ENCODE data around the gene ABHD14A. TPM values are rescaled to one million over a fixed set of nuclear protein-coding genes. Genes with fewer than 3 reads are reported as not detected.
"Not testable (repeated sequence)": the region's sequence is repeated elsewhere in the genome, so short reads cannot be mapped to it uniquely, and the experiment has no call there.

The ABHD14A gene
- 10 to 100 TPM in 2 of 4 donors, 1 to 10 TPM in 2; 4.6 to 17.6 (median 10.4) TPM for polyA plus RNA-seq
- long read RNA-seq, donor 1: 0 reads
- long read RNA-seq, donor 2, partial matches to known transcripts: 0 of 4 reads
- long read RNA-seq, donor 2, other reads (novel, unspliced or antisense): 0 of 4 reads
- long read RNA-seq, donor 3, partial matches to known transcripts: 0 of 3 reads
- long read RNA-seq, donor 3, other reads (novel, unspliced or antisense): 0 of 3 reads
- long read RNA-seq, donor 4: 0 reads
- long read RNA-seq, donor 5, partial matches to known transcripts: 0 of 2 reads
- long read RNA-seq, donor 5, other reads (novel, unspliced or antisense): 0 of 2 reads
- long read RNA-seq, donor 6, transcript ABHD14A-201 (5 exons, 1,062 nt): major isoform, 5 of 144 reads
- long read RNA-seq, donor 6, partial matches to known transcripts: 101 of 144 reads
- long read RNA-seq, donor 6, other reads (novel, unspliced or antisense): 38 of 144 reads
- long read RNA-seq, donor 7: 0 reads
- long read RNA-seq, donor 8, partial matches to known transcripts: 0 of 2 reads
- long read RNA-seq, donor 8, other reads (novel, unspliced or antisense): 0 of 2 reads
- long read RNA-seq, donor 9, partial matches to known transcripts: 0 of 4 reads
- long read RNA-seq, donor 9, other reads (novel, unspliced or antisense): 0 of 4 reads
- long read RNA-seq, donor 10, transcript ABHD14A-201 (5 exons, 1,062 nt): major isoform, 13 of 161 reads
- long read RNA-seq, donor 10, partial matches to known transcripts: 104 of 161 reads
- long read RNA-seq, donor 10, other reads (novel, unspliced or antisense): 44 of 161 reads

GRCh38 chr3:51974963-51975851, at the start of gene ABHD14A:
ABHD14A (plus strand) TSS chr3:51975064; CDS start chr3:51975136, 72 bp downstream.
- DNase-seq (peak; percentile 90 to 95), FAIRE-seq (no peak)
- Histone ChIP-seq H3K27ac (ENCODE audit: low read depth in 1 of 3, low read length in 2 of 3) (peak within 1 kb of the TSS; percentile 86 to 98 (median 95)), H3K9me3 (ENCODE audit: control insufficient read depth in 2 of 2, insufficient read depth in 1 of 2, low read depth in 1 of 2, low read length in 1 of 2) (no peaks in the 10 kb centered on the region), H3K4me1 (ENCODE audit: control insufficient read depth in 3 of 3, insufficient read depth in 2 of 3, low read depth in 1 of 3, low read length in 2 of 3) (peaks cover 0 to 16% (median 6%) of the 10 kb centered on the region in 3 donors), H3K36me3 (ENCODE audit: control insufficient read depth in 3 of 3, insufficient read depth in 2 of 3, low read depth in 1 of 3, low read length in 3 of 3) (peaks cover 0 to 24% (median 0%) of the 10 kb centered on the region in 3 donors), H3K27me3 (ENCODE audit: control insufficient read depth in 3 of 3, insufficient read depth in 3 of 3, low read length in 3 of 3) (no peaks in the 10 kb centered on the region), H3K4me3 (ENCODE audit: low read depth in 1 of 3, low read length in 3 of 3) (peak within 1 kb of the TSS; percentile 63 to 90 (median 65))
- WGBS, 3 donors: 0 to 1% (median 0%) methylated on average over 61 to 63 of the region's 63 CpGs

GRCh38 chr3:51927061-51927977, 47.5 kb upstream of the ABHD14A start:
- DNase-seq: no peak
- Histone ChIP-seq H3K9me3 (ENCODE audit: control insufficient read depth in 2 of 2, insufficient read depth in 1 of 2, low read depth in 1 of 2, low read length in 1 of 2) (no peaks in the 10 kb centered on the region), H3K27ac (ENCODE audit: low read depth in 1 of 3, low read length in 2 of 3) (no peak overlapping the region), H3K27me3 (ENCODE audit: control insufficient read depth in 3 of 3, insufficient read depth in 3 of 3, low read length in 3 of 3) (no peaks in the 10 kb centered on the region), H3K4me1 (ENCODE audit: control insufficient read depth in 3 of 3, insufficient read depth in 2 of 3, low read depth in 1 of 3, low read length in 2 of 3) (no peaks in the 10 kb centered on the region), H3K36me3 (ENCODE audit: control insufficient read depth in 3 of 3, insufficient read depth in 2 of 3, low read depth in 1 of 3, low read length in 3 of 3) (peaks cover 0 to 6% (median 0%) of the 10 kb centered on the region in 3 donors), H3K4me3 (ENCODE audit: low read depth in 1 of 3, low read length in 3 of 3) (no peak overlapping the region)
- WGBS, 3 donors: 89% methylated on average over 5 of the region's 5 CpGs
- FAIRE-seq: no peak

- no peak overlapping the region for H3K27ac ChIP-seq (ENCODE audit: low read depth in 1 of 3, low read length in 2 of 3)
- no peaks in the 10 kb centered on the region for H3K9me3 ChIP-seq (ENCODE audit: control insufficient read depth in 2 of 2, insufficient read depth in 1 of 2, low read depth in 1 of 2, low read length in 1 of 2)
- H3K36me3 ChIP-seq (ENCODE audit: control insufficient read depth in 3 of 3, insufficient read depth in 2 of 3, low read depth in 1 of 3, low read length in 3 of 3): peaks cover 0 to 17% (median 3%) of the 10 kb centered on the region in 3 donors
- no peaks in the 10 kb centered on the region for H3K27me3 ChIP-seq (ENCODE audit: control insufficient read depth in 3 of 3, insufficient read depth in 3 of 3, low read length in 3 of 3)
- H3K4me1 ChIP-seq (ENCODE audit: control insufficient read depth in 3 of 3, insufficient read depth in 2 of 3, low read depth in 1 of 3, low read length in 2 of 3): no peaks in the 10 kb centered on the region
- no peak overlapping the region for H3K4me3 ChIP-seq (ENCODE audit: low read depth in 1 of 3, low read length in 3 of 3)
- WGBS, 3 donors: 93 to 95% (median 95%) methylated on average over 6 to 7 of the region's 7 CpGs
- no peak for FAIRE-seq
- DNase-seq: no peak
Measured at GRCh38 chr3:51928438-51928837, 46.4 kb upstream of the ABHD14A start.

- 83 to 87% (median 84%) methylated on average over 3 of the region's 3 CpGs for WGBS, 3 donors
- H3K4me1 ChIP-seq (ENCODE audit: control insufficient read depth in 3 of 3, insufficient read depth in 2 of 3, low read depth in 1 of 3, low read length in 2 of 3); H3K27me3 ChIP-seq (ENCODE audit: control insufficient read depth in 3 of 3, insufficient read depth in 3 of 3, low read length in 3 of 3); H3K4me3 ChIP-seq (ENCODE audit: low read depth in 1 of 3, low read length in 3 of 3); H3K27ac ChIP-seq (ENCODE audit: low read depth in 1 of 3, low read length in 2 of 3); H3K9me3 ChIP-seq (ENCODE audit: control insufficient read depth in 2 of 2, insufficient read depth in 1 of 2, low read depth in 1 of 2, low read length in 1 of 2); DNase-seq; FAIRE-seq: not testable (repeated sequence)
- peaks cover 0 to 22% (median 3%) of the 10 kb centered on the region in 3 donors for H3K36me3 ChIP-seq (ENCODE audit: control insufficient read depth in 3 of 3, insufficient read depth in 2 of 3, low read depth in 1 of 3, low read length in 3 of 3)
Measured at GRCh38 chr3:51928981-51929380, 45.9 kb upstream of the ABHD14A start.

GRCh38 chr3:51929420-51930003, 45.4 kb upstream of the ABHD14A start:
- peaks cover 2 to 27% (median 4%) of the 10 kb centered on the region in 3 donors for H3K36me3 ChIP-seq (ENCODE audit: control insufficient read depth in 3 of 3, insufficient read depth in 2 of 3, low read depth in 1 of 3, low read length in 3 of 3)
- no peak for FAIRE-seq
- no peak overlapping the region for H3K27ac ChIP-seq (ENCODE audit: low read depth in 1 of 3, low read length in 2 of 3)
- no peak for DNase-seq
- H3K4me3 ChIP-seq (ENCODE audit: low read depth in 1 of 3, low read length in 3 of 3): no peak overlapping the region
- no peaks in the 10 kb centered on the region for H3K9me3 ChIP-seq (ENCODE audit: control insufficient read depth in 2 of 2, insufficient read depth in 1 of 2, low read depth in 1 of 2, low read length in 1 of 2)
- H3K4me1 ChIP-seq (ENCODE audit: control insufficient read depth in 3 of 3, insufficient read depth in 2 of 3, low read depth in 1 of 3, low read length in 2 of 3): no peaks in the 10 kb centered on the region
- 71 to 78% (median 75%) methylated on average over 5 of the region's 5 CpGs for WGBS, 3 donors
- no peaks in the 10 kb centered on the region for H3K27me3 ChIP-seq (ENCODE audit: control insufficient read depth in 3 of 3, insufficient read depth in 3 of 3, low read length in 3 of 3)

GRCh38 chr3:51930439-51930838, 44.4 kb upstream of the ABHD14A start:
- no peaks in the 10 kb centered on the region for H3K4me1 ChIP-seq (ENCODE audit: control insufficient read depth in 3 of 3, insufficient read depth in 2 of 3, low read depth in 1 of 3, low read length in 2 of 3)
- no peaks in the 10 kb centered on the region for H3K27me3 ChIP-seq (ENCODE audit: control insufficient read depth in 3 of 3, insufficient read depth in 3 of 3, low read length in 3 of 3)
- peaks cover 4 to 37% (median 5%) of the 10 kb centered on the region in 3 donors for H3K36me3 ChIP-seq (ENCODE audit: control insufficient read depth in 3 of 3, insufficient read depth in 2 of 3, low read depth in 1 of 3, low read length in 3 of 3)
- DNase-seq (no peak), FAIRE-seq (no peak)
- no peak overlapping the region for H3K27ac ChIP-seq (ENCODE audit: low read depth in 1 of 3, low read length in 2 of 3)
- H3K4me3 ChIP-seq (ENCODE audit: low read depth in 1 of 3, low read length in 3 of 3): no peak overlapping the region
- no peaks in the 10 kb centered on the region for H3K9me3 ChIP-seq (ENCODE audit: control insufficient read depth in 2 of 2, insufficient read depth in 1 of 2, low read depth in 1 of 2, low read length in 1 of 2)
- WGBS, 3 donors: 97 to 100% (median 100%) methylated on average over 1 of the region's 1 CpG

GRCh38 chr3:51931756-51932155, 43.1 kb upstream of the ABHD14A start:
- no peaks in the 10 kb centered on the region for H3K9me3 ChIP-seq (ENCODE audit: control insufficient read depth in 2 of 2, insufficient read depth in 1 of 2, low read depth in 1 of 2, low read length in 1 of 2)
- no peaks in the 10 kb centered on the region for H3K27me3 ChIP-seq (ENCODE audit: control insufficient read depth in 3 of 3, insufficient read depth in 3 of 3, low read length in 3 of 3)
- DNase-seq: no peak
- 91 to 94% (median 91%) methylated on average over 6 of the region's 6 CpGs for WGBS, 3 donors
- H3K4me1 ChIP-seq (ENCODE audit: control insufficient read depth in 3 of 3, insufficient read depth in 2 of 3, low read depth in 1 of 3, low read length in 2 of 3): no peaks in the 10 kb centered on the region
- H3K36me3 ChIP-seq (ENCODE audit: control insufficient read depth in 3 of 3, insufficient read depth in 2 of 3, low read depth in 1 of 3, low read length in 3 of 3): peaks cover 5 to 50% (median 6%) of the 10 kb centered on the region in 3 donors
- no peak for FAIRE-seq
- H3K4me3 ChIP-seq (ENCODE audit: low read depth in 1 of 3, low read length in 3 of 3): no peak overlapping the region
- H3K27ac ChIP-seq (ENCODE audit: low read depth in 1 of 3, low read length in 2 of 3): no peak overlapping the region
